Measurements from ENCODE around the gene CAMKK1. TPM values are rescaled to one million over a fixed set of nuclear protein-coding genes. Genes with fewer than 3 reads are reported as not detected.

The CAMKK1 gene
- polyA plus RNA-seq, 1 of the 3 experiments (the other 2 are of a cell fraction) = 6.8 TPM

- TF ChIP-seq EZH2phosphoT487 (IDR thresholded peaks at IDR 0.05; ENCODE audit: borderline replicate concordance, low read depth) = no peak
Measured at GRCh38 chr17:3903051-3903825, 10.4 kb upstream of the CAMKK1 start (continued).

GRCh38 chr17:3900646-3901045 lies 7.8 kb upstream of the CAMKK1 start:
- Histone ChIP-seq H3K79me2 (ENCODE audit: insufficient read depth) (no peaks in the 10 kb centered on the region), H3K4me3 (ENCODE audit: low read depth in 2 of 2, low read length in 1 of 2) (no peak overlapping the region), H3K27me3 (ENCODE audit: insufficient read depth) (no peaks in the 10 kb centered on the region), H3K9me2 (no peaks in the 10 kb centered on the region), H3F3A (replicated peaks; ENCODE audit: insufficient read depth) (no peaks in the 10 kb centered on the region), H4K20me1 (ENCODE audit: insufficient read depth) (no peaks in the 10 kb centered on the region), H3K4me1 (ENCODE audit: control insufficient read depth in 1 of 2, insufficient read depth in 2 of 2, low read depth in 1 of 2, low read length in 1 of 2) (peaks cover 0 to 3% of the 10 kb centered on the region in 2 experiments; a peak in 1 of 4 replicates), H3K9me3 (no peaks in the 10 kb centered on the region), H3K9ac (no peak overlapping the region), H3K27ac (ENCODE audit: low read depth in 2 of 2, low read length in 1 of 2) (no peak overlapping the region), H3K4me2 (no peak overlapping the region), H3K36me3 (replicated peaks in 1 of 2; ENCODE audit: control insufficient read depth in 1 of 2, insufficient read depth in 2 of 2, low read length in 1 of 2) (no peaks in the 10 kb centered on the region), H2AFZ (ENCODE audit: low read depth) (no peak overlapping the region)
- DNase-seq = no peak
- ChIA-PET POLR2A (no interaction called here), CTCF (interaction anchor here (0.7 to 2.9 kb wide), 4 partner anchors 13 to 404 kb away, joined by 3 to 20 read pairs (median 4); partner anchors contain the start of gene NCBP3)
- 70% methylated on average over 6 of the region's 6 CpGs for WGBS (ENCODE audit: low lambda C conversion rate)
- TF ChIP-seq TEAD4 (IDR thresholded peaks at IDR 0.05; ENCODE audit: borderline replicate concordance, insufficient read depth) (no peak), TCF12 (IDR thresholded peaks at IDR 0.05) (no peak), IRF3 (IDR thresholded peaks at IDR 0.05; ENCODE audit: low read depth, low read length) (no peak), YY1 (IDR thresholded peaks at IDR 0.05; ENCODE audit: low read depth) (no peak), RAD21 (IDR thresholded peaks at IDR 0.05; ENCODE audit: low read length) (no peak)

GRCh38 chr17:3897731-3898130 lies 4.9 kb upstream of the CAMKK1 start:
- Histone ChIP-seq H3K79me2 (ENCODE audit: insufficient read depth) (no peaks in the 10 kb centered on the region), H3K9me2 (no peaks in the 10 kb centered on the region), H3K36me3 (replicated peaks in 1 of 2; ENCODE audit: control insufficient read depth in 1 of 2, insufficient read depth in 2 of 2, low read length in 1 of 2) (no peaks in the 10 kb centered on the region), H3K27ac (ENCODE audit: low read depth in 2 of 2, low read length in 1 of 2) (no peak overlapping the region), H3K9me3 (no peaks in the 10 kb centered on the region), H3K9ac (no peak overlapping the region), H3F3A (replicated peaks; ENCODE audit: insufficient read depth) (peaks cover 9% of the 10 kb centered on the region), H2AFZ (ENCODE audit: low read depth) (no peak overlapping the region), H3K27me3 (ENCODE audit: insufficient read depth) (no peaks in the 10 kb centered on the region), H4K20me1 (ENCODE audit: insufficient read depth) (no peaks in the 10 kb centered on the region), H3K4me3 (ENCODE audit: low read depth in 2 of 2, low read length in 1 of 2) (no peak overlapping the region), H3K4me2 (no peak overlapping the region), H3K4me1 (ENCODE audit: control insufficient read depth in 1 of 2, insufficient read depth in 2 of 2, low read depth in 1 of 2, low read length in 1 of 2) (peaks cover 0 to 8% of the 10 kb centered on the region in 2 experiments; a peak in 1 of 4 replicates)
- ChIA-PET POLR2A (no interaction called here), CTCF (interaction anchor here (1.9 to 3.1 kb wide), 3 partner anchors 16 to 160 kb away, joined by 6 to 20 read pairs (median 7); partner anchors contain the start of gene NCBP3)
- no peak for DNase-seq
- WGBS (ENCODE audit: low lambda C conversion rate) = 86% methylated on average over 8 of the region's 12 CpGs
- TF ChIP-seq FOXJ3 (CRISPR knock-in tag; IDR thresholded peaks at IDR 0.05) (no peak), FOSL2 (IDR thresholded peaks at IDR 0.05; ENCODE audit: borderline replicate concordance, low read depth) (no peak), USF1 (IDR thresholded peaks at IDR 0.05; ENCODE audit: borderline replicate concordance, low read depth) (no peak), MAX (IDR thresholded peaks at IDR 0.05; ENCODE audit: low read depth) (no peak), GABPA (IDR thresholded peaks at IDR 0.05; ENCODE audit: low read depth) (no peak), EP300 (IDR thresholded peaks at IDR 0.05; ENCODE audit: borderline replicate concordance in 1 of 2, low read depth in 1 of 2, low read length in 1 of 2) (no peak), CTCF (IDR thresholded peaks at IDR 0.05) (no peak), RAD21 (IDR thresholded peaks at IDR 0.05; ENCODE audit: low read length) (no peak), EZH2phosphoT487 (IDR thresholded peaks at IDR 0.05; ENCODE audit: borderline replicate concordance, low read depth) (no peak), SIN3A (IDR thresholded peaks at IDR 0.05; ENCODE audit: borderline replicate concordance, low read depth, low read length) (no peak), TAF1 (IDR thresholded peaks at IDR 0.05; ENCODE audit: borderline replicate concordance, low read depth, low read length) (no peak), RFX5 (IDR thresholded peaks at IDR 0.05; ENCODE audit: low read length) (no peak), GATA2 (CRISPR knock-in tag; IDR thresholded peaks at IDR 0.05) (no peak)
